Measurements from ENCODE around the gene ATG12. TPM values are rescaled to one million over a fixed set of nuclear protein-coding genes. Genes with fewer than 3 reads are reported as not detected.

Gene ATG12
- polyA plus RNA-seq, 2 of the 4 experiments (the other 2 are of a cell fraction), result 43.3 to 126 TPM

DNA sequence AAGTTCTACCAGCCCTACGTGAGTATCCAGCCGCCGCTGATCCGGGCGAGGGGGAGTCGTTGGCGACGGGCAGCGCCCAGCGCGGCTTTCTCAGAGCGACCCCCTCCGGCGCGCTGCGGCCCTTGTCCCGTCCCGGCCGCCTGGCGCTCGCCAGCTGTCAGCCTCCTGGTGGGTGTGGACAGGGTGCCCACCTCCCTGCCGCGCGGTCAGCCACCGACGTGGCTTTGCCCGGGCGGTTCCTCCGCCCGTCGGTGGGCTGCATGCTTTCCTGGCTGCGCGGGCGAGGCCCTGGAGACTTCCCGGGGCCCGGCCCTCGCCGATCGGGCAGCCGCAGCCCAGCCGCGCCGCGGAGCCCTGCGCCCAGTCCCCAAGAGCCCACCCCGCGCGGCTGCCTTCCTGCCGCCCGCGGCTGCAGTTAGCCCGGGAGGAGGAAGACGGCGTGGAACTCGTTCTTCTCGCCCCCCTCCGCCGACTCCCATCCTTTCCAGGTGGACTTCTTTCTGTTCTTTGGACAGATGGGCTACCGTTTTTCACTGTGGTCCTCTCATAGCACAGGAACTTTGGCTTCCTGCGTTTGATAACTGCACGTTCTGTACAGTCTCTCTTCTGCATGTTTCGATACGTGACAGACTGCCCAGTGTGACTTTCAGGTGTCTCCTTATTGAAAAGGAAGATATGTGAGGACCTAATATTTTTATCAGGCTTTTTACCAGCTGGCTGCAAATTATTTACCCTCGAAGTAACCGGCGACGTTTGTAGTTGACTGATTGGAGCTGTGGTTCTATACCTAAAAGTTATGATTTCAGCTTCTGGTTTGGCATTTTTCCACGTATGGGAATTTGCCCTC lies 947 bp upstream of the ATG12 start (continued):
- TF ChIP-seq KDM5A (IDR thresholded peaks at IDR 0.05) (no peak), CBX2 (IDR thresholded peaks at IDR 0.05; ENCODE audit: borderline replicate concordance, low read depth) (no peak), RCOR1 (IDR thresholded peaks at IDR 0.05; ENCODE audit: low read depth, low read length) (no peak), PHF8 (IDR thresholded peaks at IDR 0.05; ENCODE audit: borderline replicate concordance, low read depth) (peak; percentile 83), FOXS1 (CRISPR knock-in tag; IDR thresholded peaks at IDR 0.05) (no peak), JUNB (IDR thresholded peaks at IDR 0.05) (no peak), EP300 (IDR thresholded peaks at IDR 0.05) (no peak), CTCF (IDR thresholded peaks at IDR 0.05) (peak; percentile 28; the same call in 1 of the 3 replicates), RARB (CRISPR knock-in tag; IDR thresholded peaks at IDR 0.05) (no peak)

- ChIA-PET CTCF (interaction anchor here (1.0 to 1.6 kb wide), 3 partner anchors 9 to 241 kb away, joined by 3 to 7 read pairs (median 3); no protein-coding TSS in a partner anchor), POLR2A (interaction anchor here (1.0 to 1.1 kb wide), 2 partner anchors 60 to 206 kb away, joined by 3 to 4 read pairs; no protein-coding TSS in a partner anchor)
- peak overlapping the region; percentile 94 to 95 for H3K27ac ChIP-seq
- WGBS (ENCODE audit: missing lambda C conversion rate), result 6% methylated on average over 5 of the region's 5 CpGs
- DNase-seq (ENCODE audit: low read depth in 1 of 2, low spot score in 1 of 2) (no peak), FAIRE-seq (no peak), ATAC-seq (no peak)
- no peak for TF ChIP-seq RFX5 (IDR thresholded peaks at IDR 0.05)
- TF ChIP-seq RCOR1 (IDR thresholded peaks at IDR 0.05; ENCODE audit: low read depth, low read length), result no peak
- TF ChIP-seq, protein P1, sequence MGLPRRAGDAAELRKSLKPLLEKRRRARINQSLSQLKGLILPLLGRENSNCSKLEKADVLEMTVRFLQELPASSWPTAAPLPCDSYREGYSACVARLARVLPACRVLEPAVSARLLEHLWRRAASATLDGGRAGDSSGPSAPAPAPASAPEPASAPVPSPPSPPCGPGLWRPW (IDR thresholded peaks at IDR 0.05), result no peak
- TF ChIP-seq HOXA7 (CRISPR knock-in tag; IDR thresholded peaks at IDR 0.05), result no peak
- TF ChIP-seq ATOH8 (CRISPR knock-in tag; IDR thresholded peaks at IDR 0.05; ENCODE audit: low read depth), result no peak
- TF ChIP-seq SREBF2 (IDR thresholded peaks at IDR 0.05), result no peak
- TF ChIP-seq FOXS1 (CRISPR knock-in tag; IDR thresholded peaks at IDR 0.05), result no peak
- TF ChIP-seq CTCF (IDR thresholded peaks at IDR 0.05), result no peak
- TF ChIP-seq TP53 (CRISPR knock-in tag; IDR thresholded peaks at IDR 0.05), result no peak
- TF ChIP-seq MYC (IDR thresholded peaks at IDR 0.05; ENCODE audit: borderline replicate concordance, low read length), result no peak
- no peak for TF ChIP-seq SMC3 (IDR thresholded peaks at IDR 0.05)
- no peak for TF ChIP-seq BHLHE40 (IDR thresholded peaks at IDR 0.05; ENCODE audit: low read depth, low read length)
- TF ChIP-seq, protein P2, sequence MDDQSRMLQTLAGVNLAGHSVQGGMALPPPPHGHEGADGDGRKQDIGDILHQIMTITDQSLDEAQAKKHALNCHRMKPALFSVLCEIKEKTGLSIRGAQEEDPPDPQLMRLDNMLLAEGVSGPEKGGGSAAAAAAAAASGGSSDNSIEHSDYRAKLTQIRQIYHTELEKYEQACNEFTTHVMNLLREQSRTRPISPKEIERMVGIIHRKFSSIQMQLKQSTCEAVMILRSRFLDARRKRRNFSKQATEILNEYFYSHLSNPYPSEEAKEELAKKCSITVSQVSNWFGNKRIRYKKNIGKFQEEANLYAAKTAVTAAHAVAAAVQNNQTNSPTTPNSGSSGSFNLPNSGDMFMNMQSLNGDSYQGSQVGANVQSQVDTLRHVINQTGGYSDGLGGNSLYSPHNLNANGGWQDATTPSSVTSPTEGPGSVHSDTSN (IDR thresholded peaks at IDR 0.05), result no peak
- no peak for TF ChIP-seq USF2 (IDR thresholded peaks at IDR 0.05)
- TF ChIP-seq KDM1A (IDR thresholded peaks at IDR 0.05; ENCODE audit: low read depth), result no peak
- H3K4me2 ChIP-seq, result peak overlapping the region; percentile 93
- H3K9me3 ChIP-seq, result no peaks in the 10 kb centered on the region
- peaks cover 30% of the 10 kb centered on the region; the same call in 2 of the 3 replicates for H3K4me1 ChIP-seq
- H3K4me3 ChIP-seq, result peak overlapping the region; percentile 90
Observed at GRCh38 chr5:115840873-115841272, 492 bp downstream of the ATG12 start.
